Activated CD4-positive, CD25-positive, alpha-beta regulatory T cell treated with anti-CD3 and anti-CD28 coated beads, Interleukin-2, amount 50 U/mL, for 16 hours (primary cell): Measurements from ENCODE around the gene FAM53A.
"Not testable (repeated sequence)": the region's sequence is repeated elsewhere in the genome, so short reads cannot be mapped to it uniquely, and the experiment has no call there.

Source experiments
- DNase-seq: peaks from one replicate; pipeline ENCODE4 v3.0.0-alpha.2; 2020; ENCODE audit warnings: low read depth, low spot score

The FAM53A gene

DNA sequence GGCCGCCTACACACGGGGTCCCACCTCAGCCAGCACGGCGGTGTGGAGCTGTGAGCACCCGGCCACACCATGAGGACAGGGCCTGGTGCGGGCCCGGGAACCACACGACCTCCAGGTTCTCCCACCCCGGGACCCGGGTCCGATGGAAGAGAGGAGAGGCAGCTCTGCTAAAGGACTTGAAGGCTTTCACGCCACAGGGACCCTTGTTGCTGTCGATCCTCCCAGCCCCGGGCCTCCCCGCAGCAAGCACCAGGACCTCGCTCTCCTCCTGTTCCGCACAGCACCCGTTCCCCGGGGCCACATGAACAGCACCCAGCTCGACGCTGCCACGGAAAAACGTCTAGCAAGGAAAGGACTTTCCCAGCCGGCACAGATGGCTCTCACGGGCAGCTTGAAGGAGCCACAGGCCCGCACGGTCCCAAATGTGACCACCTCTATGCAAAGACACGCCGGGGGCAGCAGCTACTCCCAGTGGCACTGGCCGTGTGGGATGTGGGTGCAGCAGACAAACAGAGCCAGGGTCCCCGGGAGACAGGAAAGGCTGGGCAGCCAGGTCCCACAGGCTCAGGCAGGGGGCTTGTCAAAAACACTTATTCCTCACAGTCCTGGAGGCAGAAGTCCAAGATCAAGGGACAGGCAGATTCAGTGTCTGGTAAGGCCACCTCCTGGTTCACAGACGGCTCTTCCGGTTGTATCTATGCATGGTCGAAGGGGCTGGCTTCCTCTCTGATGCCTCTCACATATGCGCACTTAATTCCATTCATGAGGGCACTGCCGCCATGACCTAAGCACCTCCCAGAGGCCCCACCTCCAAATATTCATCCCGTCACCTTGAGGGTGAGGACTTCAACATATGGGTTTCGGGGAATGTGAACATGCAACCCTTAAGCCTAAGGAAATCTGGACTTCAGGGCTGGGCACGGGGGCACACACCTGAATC is 24.7 kb downstream of the FAM53A start:
- DNase-seq: no peak

DNA sequence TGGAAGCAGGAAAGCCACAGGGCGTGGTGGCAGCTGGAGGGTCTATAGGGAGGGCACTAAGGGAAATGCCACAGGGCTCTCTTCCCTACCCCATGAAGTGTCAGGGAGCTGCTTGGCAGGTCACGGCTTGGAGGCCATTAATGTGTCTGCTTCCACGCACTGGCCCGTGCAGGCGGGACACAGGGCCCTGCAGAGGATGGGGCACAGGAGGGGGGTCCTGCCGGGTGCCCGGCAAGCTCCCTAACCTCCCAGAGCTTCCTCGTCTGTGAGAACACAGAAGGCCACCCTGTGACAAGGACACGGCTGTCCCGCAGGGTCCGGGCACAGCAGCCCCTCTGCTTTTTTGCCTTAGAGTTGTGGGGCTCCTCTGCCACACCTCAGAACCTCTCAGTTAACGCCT is 25.5 kb downstream of the FAM53A start:
- DNase-seq: no peak

GRCh38 chr4:1658146-1658545 is 26.0 kb downstream of the FAM53A start:
- DNase-seq: no peak

DNA sequence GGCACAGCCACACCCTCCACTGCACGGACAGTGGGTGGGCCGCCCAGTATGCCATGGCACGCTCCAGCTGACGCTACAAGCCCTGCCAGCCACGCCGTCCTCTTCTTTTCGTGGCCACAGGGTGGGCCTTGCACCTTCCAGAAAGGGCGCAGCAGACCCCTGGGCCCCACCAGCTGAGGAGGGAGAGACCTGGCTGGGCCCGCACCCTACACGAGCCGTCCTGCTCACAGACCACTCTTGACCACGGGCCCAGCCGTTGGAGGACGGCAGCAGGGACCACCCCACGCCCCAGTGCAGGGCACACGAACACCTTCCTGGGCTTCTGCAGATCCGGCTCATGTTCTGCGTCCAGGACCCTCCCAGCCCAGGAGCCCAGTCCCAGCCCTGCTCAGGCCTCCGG is 27.1 kb downstream of the FAM53A start:
- no peak for DNase-seq

GRCh38 chr4:1656132-1656531 is 28.0 kb downstream of the FAM53A start:
- no peak for DNase-seq

GRCh38 chr4:1655676-1656075 is 28.4 kb downstream of the FAM53A start:
- DNase-seq: no peak

DNA sequence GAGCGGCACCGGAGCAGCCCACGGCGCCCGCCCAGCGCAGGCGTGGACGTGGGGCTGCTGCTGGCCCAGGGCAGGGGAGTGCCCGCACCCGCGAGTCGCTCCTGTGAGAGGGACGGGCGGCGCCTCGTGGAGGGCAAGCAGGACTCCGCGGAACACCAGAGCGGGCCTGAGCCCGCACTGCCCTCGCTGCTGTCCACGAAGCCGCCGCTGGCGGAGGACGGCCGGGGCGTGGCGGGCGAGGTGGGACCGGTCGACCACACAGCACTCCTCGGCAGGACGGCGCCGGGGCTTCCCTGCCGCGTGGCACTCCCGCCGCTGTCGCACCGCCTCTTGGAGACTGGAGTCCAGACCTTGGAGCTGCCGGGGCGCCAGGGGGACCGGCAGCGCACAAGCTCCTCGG is 29.0 kb downstream of the FAM53A start:
- no peak for DNase-seq

DNA sequence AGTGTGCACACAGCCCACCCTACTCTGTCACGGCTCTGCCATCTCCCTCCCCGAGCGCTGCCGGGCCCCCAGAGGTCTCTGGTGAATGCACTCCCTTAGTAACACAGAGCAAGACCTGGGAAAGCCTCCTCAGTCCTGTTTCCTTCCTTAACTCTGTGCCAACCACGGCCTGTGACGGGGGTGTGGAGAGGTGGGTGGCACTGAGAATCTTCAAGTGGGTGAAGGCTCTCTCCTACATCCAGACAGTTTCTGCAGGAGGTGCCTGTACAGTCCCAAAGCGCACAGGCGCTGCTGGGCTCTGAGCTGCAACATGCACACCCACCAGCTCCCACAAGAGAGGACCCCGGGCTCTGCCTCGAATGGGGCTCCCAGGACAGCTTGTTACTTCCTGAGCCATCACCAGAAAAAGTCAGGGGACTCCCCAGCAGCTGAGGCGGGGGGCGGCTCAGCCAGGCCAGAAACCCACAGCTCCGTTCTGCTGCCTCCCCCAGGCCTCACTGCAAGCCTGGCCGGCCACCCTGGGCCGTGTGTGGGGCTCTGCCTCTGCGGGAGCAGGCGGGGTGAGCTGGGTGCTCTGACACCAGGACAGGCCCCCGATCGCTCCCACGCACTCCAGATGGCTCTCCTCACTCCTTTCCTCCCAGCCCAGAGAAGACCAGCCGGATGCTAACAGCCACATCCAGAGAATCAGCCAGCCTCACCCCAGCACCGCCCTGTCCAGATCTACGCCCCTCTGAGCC is 29.7 kb downstream of the FAM53A start:
- DNase-seq: no peak

- DNase-seq: no peak
Observed at GRCh38 chr4:1653776-1654175, 30.3 kb downstream of the FAM53A start.

- DNase-seq: no peak
Observed at GRCh38 chr4:1652088-1652487, 32.0 kb downstream of the FAM53A start.

- no peak for DNase-seq
Observed at GRCh38 chr4:1651609-1652008, 32.5 kb downstream of the FAM53A start.

DNA sequence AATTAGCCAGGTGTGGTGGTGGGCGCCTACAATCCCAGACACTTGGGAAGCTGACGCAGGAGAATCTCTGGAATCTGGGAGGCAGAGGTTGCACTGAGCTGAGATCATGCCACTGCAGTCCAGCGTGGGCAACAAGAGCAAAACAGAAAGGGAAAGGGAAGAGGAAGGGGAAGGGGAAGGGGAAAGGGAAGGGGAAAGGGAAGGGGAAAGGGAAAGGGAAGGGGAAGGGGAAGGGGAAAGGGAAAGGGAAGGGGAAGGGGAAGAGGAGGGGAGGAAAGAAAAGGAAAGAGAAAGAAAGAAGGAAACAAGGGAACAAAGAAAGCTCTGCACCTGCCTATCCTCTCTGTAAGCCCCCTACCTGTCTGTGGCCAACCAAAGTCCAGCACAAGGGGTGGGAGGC is 35.2 kb downstream of the FAM53A start:
- DNase-seq: no peak

- DNase-seq: no peak
Observed at GRCh38 chr4:1647432-1647831, 36.7 kb downstream of the FAM53A start.

GRCh38 chr4:1646690-1647089 is 37.4 kb downstream of the FAM53A start:
- no peak for DNase-seq

DNA sequence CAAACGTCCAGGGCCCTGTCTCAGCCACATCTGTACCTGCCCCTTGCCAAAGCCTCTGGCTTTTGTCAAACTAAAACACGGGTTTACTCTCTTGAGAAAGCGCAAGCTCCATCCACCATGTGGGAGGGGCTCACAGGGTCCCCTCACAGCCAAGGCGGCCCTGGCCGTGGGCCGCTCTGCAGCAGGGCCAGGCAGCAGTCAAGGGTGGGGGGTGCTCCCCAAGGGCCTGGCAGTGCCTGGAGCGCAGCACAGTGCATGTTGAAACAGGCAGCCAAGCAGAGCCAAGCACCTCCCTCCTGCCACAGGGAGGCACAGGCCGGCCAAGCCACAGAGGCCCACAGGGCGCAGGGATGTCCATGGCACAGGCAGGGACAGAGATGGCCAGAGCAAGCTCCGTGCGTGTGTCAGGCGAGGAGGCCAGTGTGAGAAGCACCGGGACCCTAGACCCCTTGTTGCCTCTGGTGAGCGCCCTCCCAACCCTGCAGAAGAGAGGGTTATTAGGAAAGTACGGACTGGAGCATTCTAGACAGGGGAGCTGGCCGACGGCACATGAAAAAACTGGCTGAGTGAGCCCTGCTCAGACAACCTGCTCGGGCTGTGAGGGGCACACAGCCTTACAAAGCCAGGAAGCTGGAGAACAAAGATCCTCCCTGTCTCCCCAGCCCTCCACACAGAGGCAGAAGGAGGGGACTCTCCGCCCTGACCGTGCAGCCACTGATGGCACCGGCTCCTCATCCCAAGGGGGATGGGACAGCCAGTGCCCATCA is 39.0 kb downstream of the FAM53A start:
- DNase-seq: no peak

DNA sequence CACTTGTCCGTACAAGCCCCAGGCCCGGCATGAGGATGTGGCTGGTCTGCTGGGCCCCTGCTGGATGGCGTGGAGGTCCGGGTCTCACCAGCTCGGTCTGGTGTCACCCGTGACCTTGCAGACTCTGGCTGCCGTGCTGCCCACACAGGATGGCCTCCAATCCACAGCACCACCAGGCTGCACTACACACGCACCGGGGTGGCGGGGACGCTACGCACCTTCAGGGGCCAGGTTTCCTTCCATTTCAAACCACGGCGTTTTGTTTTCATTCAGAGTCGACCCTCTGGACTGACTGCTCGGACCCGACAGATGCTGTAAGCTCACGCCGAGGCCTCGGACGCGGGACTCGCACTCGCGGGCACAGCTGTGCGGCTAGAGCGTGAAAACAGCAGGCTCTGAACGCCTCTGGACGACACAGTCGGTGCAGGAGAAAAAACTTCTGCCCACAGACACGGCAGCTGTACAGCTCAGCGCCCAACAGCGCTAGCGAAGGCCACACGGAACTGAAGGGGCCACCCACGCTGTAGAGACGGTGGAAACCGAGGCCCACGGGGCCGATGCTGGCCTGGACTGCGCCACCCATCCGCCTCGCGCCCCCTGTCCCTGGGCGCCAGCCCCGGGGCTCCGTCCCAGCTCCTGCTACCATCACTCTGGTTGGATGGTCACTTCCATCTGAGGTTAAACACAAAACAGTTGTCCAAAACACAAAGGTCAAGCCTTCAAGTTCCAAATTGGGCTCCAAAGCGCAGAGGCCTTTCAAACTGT is 40.0 kb downstream of the FAM53A start:
- DNase-seq: no peak

- DNase-seq: no peak
Observed at GRCh38 chr4:1642196-1642951, 41.7 kb downstream of the FAM53A start.

GRCh38 chr4:1641671-1642070 is 42.4 kb downstream of the FAM53A start:
- no peak for DNase-seq

GRCh38 chr4:1640716-1641503 is 43.2 kb downstream of the FAM53A start:
- not testable (repeated sequence) for DNase-seq

GRCh38 chr4:1640190-1640589 is 43.9 kb downstream of the FAM53A start:
- DNase-seq: no peak
